Activated CD4-positive, alpha-beta T cell treated with anti-CD3 and anti-CD28 coated beads, Interleukin-2, Interleukin-6, amounts not matched to agents 100 ng/mL and 50 ng/mL, durations not matched to agents 16 hours and 8 hours (primary cell): ENCODE data around the gene SHKBP1.
"Not testable (repeated sequence)": the region's sequence is repeated elsewhere in the genome, so short reads cannot be mapped to it uniquely, and the experiment has no call there.

Experiments used
- DNase-seq: peaks from one replicate; pipeline ENCODE4 v3.0.0-alpha.2; 2020

SHKBP1 gene

GRCh38 chr19:40555978-40556689 lies 20.5 kb upstream of the SHKBP1 start:
- no peak for DNase-seq

- DNase-seq = no peak
These were observed 19.6 kb upstream of the SHKBP1 start for GRCh38 chr19:40556953-40557530.

- no peak for DNase-seq
These were observed 17.3 kb upstream of the SHKBP1 start for GRCh38 chr19:40559394-40559793.

- DNase-seq = no peak
These were observed 16.6 kb upstream of the SHKBP1 start for GRCh38 chr19:40560092-40560507.

GRCh38 chr19:40561947-40562346 lies 14.7 kb upstream of the SHKBP1 start:
- no peak for DNase-seq

GRCh38 chr19:40564535-40564934 lies 12.1 kb upstream of the SHKBP1 start:
- not testable (repeated sequence) for DNase-seq

- no peak for DNase-seq
These were observed 11.3 kb upstream of the SHKBP1 start for GRCh38 chr19:40565355-40565754.

GRCh38 chr19:40565910-40566495 lies 10.7 kb upstream of the SHKBP1 start:
- DNase-seq = no peak

- DNase-seq = no peak
These were observed 9.5 kb upstream of the SHKBP1 start for GRCh38 chr19:40567040-40567749.

- DNase-seq = no peak
These were observed 8.8 kb upstream of the SHKBP1 start for GRCh38 chr19:40567750-40568494.

GRCh38 chr19:40570313-40571004 lies 6.2 kb upstream of the SHKBP1 start:
- DNase-seq = peak; percentile 99

GRCh38 chr19:40571005-40571318 lies 5.7 kb upstream of the SHKBP1 start:
- no peak for DNase-seq

- no peak for DNase-seq
These were observed 4.7 kb upstream of the SHKBP1 start for GRCh38 chr19:40571831-40572495.

- DNase-seq = no peak
These were observed 1.3 kb upstream of the SHKBP1 start for GRCh38 chr19:40575326-40575725.

- no peak for DNase-seq
These were observed 505 bp upstream of the SHKBP1 start for GRCh38 chr19:40576151-40576584.

GRCh38 chr19:40578442-40578908 lies 1.8 kb downstream of the SHKBP1 start:
- DNase-seq = no peak

- DNase-seq = no peak
These were observed 3.9 kb downstream of the SHKBP1 start for GRCh38 chr19:40580619-40581018.

- no peak for DNase-seq
These were observed 4.9 kb downstream of the SHKBP1 start for GRCh38 chr19:40581531-40581930.

- no peak for DNase-seq
These were observed 5.8 kb downstream of the SHKBP1 start for GRCh38 chr19:40582467-40582866.

- no peak for DNase-seq
These were observed 6.6 kb downstream of the SHKBP1 start for GRCh38 chr19:40583283-40583682.

- no peak for DNase-seq
These were observed 7.3 kb downstream of the SHKBP1 start for GRCh38 chr19:40584007-40584406.
